WTC11 (cell line): ENCODE measurements around the gene ADH5. TPM values are rescaled to one million over a fixed set of nuclear protein-coding genes. Genes with fewer than 3 reads are reported as not detected.
A peak's percentile ranks its signal among the peaks of the same experiment; 100 is the strongest.

Experiments used
- ATAC-seq: fragments of 200-7000 bp; cut with Tn5 transposase; 2 replicates; pipeline ENCODE4 v1.10.0; 2021; ENCODE audit warnings: mild to moderate bottlenecking, moderate library complexity
- CTCF ChIA-PET: fragments of 300-600 bp; sonication (Branson Sonifier 250); formaldehyde crosslinking; loops from one replicate; lab custom pipeline; 2021; ENCODE audit warnings: antibody characterized with exemption; lab: Charles Lee
- POLR2A ChIA-PET: fragments of 350-600 bp; sonication (Branson Sonifier 250); formaldehyde crosslinking; loops from one replicate; lab custom pipeline; 2021; ENCODE audit warnings: antibody characterized with exemption; lab: Charles Lee
- DNase-seq: peaks from one replicate; pipeline ENCODE4 v3.0.0; 2021; ENCODE audit warnings: low spot score
- H3K27ac Mint-ChIP-seq: 2 replicates; pipeline ENCODE4 v1.8.0; 2021; ENCODE audit warnings: mixed read lengths
- H3K27me3 Mint-ChIP-seq: 2 replicates; pipeline ENCODE4 v1.8.0; 2021; ENCODE audit warnings: low read depth, mild to moderate bottlenecking, moderate library complexity, mixed read lengths
- H3K36me3 Mint-ChIP-seq: 2 replicates; pipeline ENCODE4 v1.8.0; 2021; ENCODE audit warnings: mixed read lengths
- H3K4me1 Mint-ChIP-seq: 2 replicates; pipeline ENCODE4 v1.8.0; 2022; ENCODE audit warnings: mixed read lengths
- H3K4me3 Mint-ChIP-seq: 2 replicates; pipeline ENCODE4 v1.8.0; 2021; ENCODE audit warnings: mild to moderate bottlenecking, moderate library complexity, mixed read lengths
- H3K9me3 Mint-ChIP-seq: 2 replicates; pipeline ENCODE4 v1.8.0; 2021; ENCODE audit warnings: mixed read lengths
- AR ChIP-seq: fragments of 250-450 bp; sonication (Bioruptor Pico); IDR thresholded peaks from 2 replicates; pipeline ENCODE4 v1.9.0; 2021; ENCODE audit warnings: mild to moderate bottlenecking
- ATF2 ChIP-seq: sonication (generic); formaldehyde crosslinking; IDR thresholded peaks from 2 replicates; pipeline ENCODE4 v1.8.1; 2022; ENCODE audit warnings: low read depth, missing genetic modification reagents, borderline replicate concordance
- CREB1 ChIP-seq: sonication (generic); formaldehyde crosslinking; IDR thresholded peaks from 2 replicates; pipeline ENCODE4 v1.8.0; 2023; ENCODE audit warnings: mild to moderate bottlenecking, missing genetic modification reagents
- E2F5 ChIP-seq: sonication (generic); formaldehyde crosslinking; IDR thresholded peaks from 2 replicates; pipeline ENCODE4 v1.8.1; 2022; ENCODE audit warnings: mild to moderate bottlenecking, moderate library complexity, missing genetic modification reagents
- FOXJ3 ChIP-seq: sonication (generic); formaldehyde crosslinking; IDR thresholded peaks from 2 replicates; pipeline ENCODE4 v1.9.0; 2021; ENCODE audit warnings: missing genetic modification reagents, mild to moderate bottlenecking, borderline replicate concordance
- FOXP1 ChIP-seq: sonication (generic); formaldehyde crosslinking; IDR thresholded peaks from 2 replicates; pipeline ENCODE4 v1.8.0; 2022; ENCODE audit warnings: missing genetic modification reagents, mild to moderate bottlenecking, moderate library complexity, borderline replicate concordance
- HMGA2 ChIP-seq: fragments of 250-450 bp; sonication (Bioruptor Pico); IDR thresholded peaks from 2 replicates; pipeline ENCODE4 v1.4.0; 2021; ENCODE audit warnings: mild to moderate bottlenecking, moderate library complexity
- IRF1 ChIP-seq: sonication (generic); formaldehyde crosslinking; IDR thresholded peaks from 2 replicates; pipeline ENCODE4 v1.8.0; 2023; ENCODE audit warnings: missing genetic modification reagents
- IRF2 ChIP-seq: sonication (generic); formaldehyde crosslinking; IDR thresholded peaks from 2 replicates; pipeline ENCODE4 v1.8.0; 2022; ENCODE audit warnings: low read depth, missing genetic modification reagents, borderline replicate concordance
- MYBL2 ChIP-seq: sonication (generic); formaldehyde crosslinking; IDR thresholded peaks from 2 replicates; pipeline ENCODE4 v1.8.1; 2023; ENCODE audit warnings: mild to moderate bottlenecking, moderate library complexity, missing genetic modification reagents
- NFE2L1 ChIP-seq: sonication (generic); formaldehyde crosslinking; IDR thresholded peaks from 2 replicates; pipeline ENCODE4 v1.8.1; 2023; ENCODE audit warnings: missing genetic modification reagents
- NFYB ChIP-seq: sonication (generic); formaldehyde crosslinking; conservative IDR thresholded peaks from 2 replicates; pipeline ENCODE4 v1.8.0; 2022; ENCODE audit warnings: low read depth, missing genetic modification reagents
- NR2C2 ChIP-seq: sonication (generic); formaldehyde crosslinking; IDR thresholded peaks from 2 replicates; pipeline ENCODE4 v1.8.0; 2022; ENCODE audit warnings: mild to moderate bottlenecking, missing genetic modification reagents
- OVOL2 ChIP-seq: fragments of 250-450 bp; sonication (Bioruptor Pico); IDR thresholded peaks from 2 replicates; pipeline ENCODE4 v1.9.0; 2021; ENCODE audit warnings: mild to moderate bottlenecking, borderline replicate concordance
- PREB ChIP-seq: sonication (generic); formaldehyde crosslinking; IDR thresholded peaks from 2 replicates; pipeline ENCODE4 v1.8.1; 2022; ENCODE audit warnings: mild to moderate bottlenecking, missing genetic modification reagents, moderate library complexity, borderline replicate concordance
- SOX15 ChIP-seq: fragments of 250-450 bp; sonication (Bioruptor Pico); IDR thresholded peaks from 2 replicates; pipeline ENCODE4 v1.9.0; 2021; ENCODE audit warnings: mild to moderate bottlenecking
- TEAD1 ChIP-seq: sonication (generic); formaldehyde crosslinking; IDR thresholded peaks from 2 replicates; pipeline ENCODE4 v1.8.0; 2022; ENCODE audit warnings: mild to moderate bottlenecking, missing genetic modification reagents
- ZNF121 ChIP-seq: sonication (generic); formaldehyde crosslinking; IDR thresholded peaks from 2 replicates; pipeline ENCODE4 v1.8.0; 2023; ENCODE audit warnings: missing genetic modification reagents
- ZNF138 ChIP-seq: sonication (generic); formaldehyde crosslinking; conservative IDR thresholded peaks from 2 replicates; pipeline ENCODE4 v1.8.1; 2022; ENCODE audit warnings: mild to moderate bottlenecking, moderate library complexity, missing genetic modification reagents
- ZNF317 ChIP-seq: sonication (generic); formaldehyde crosslinking; IDR thresholded peaks from 2 replicates; pipeline ENCODE4 v1.8.1; 2023; ENCODE audit warnings: low read depth, mild to moderate bottlenecking, moderate library complexity, missing genetic modification reagents, borderline replicate concordance
- ZNF396 ChIP-seq: fragments of 250-450 bp; sonication (Bioruptor Pico); IDR thresholded peaks from 2 replicates; pipeline ENCODE4 v1.8.0; 2021; ENCODE audit warnings: mild to moderate bottlenecking, moderate library complexity, borderline replicate concordance
- ZNF671 ChIP-seq: fragments of 250-450 bp; sonication (Bioruptor Pico); IDR thresholded peaks from 2 replicates; pipeline ENCODE4 v1.8.0; 2021; ENCODE audit warnings: mild to moderate bottlenecking
- total RNA-seq: library from RNA; stranded (reverse); gene quantifications from 3 replicates; pipeline ENCODE4 v1.2.3, GENCODE V29; 2021
- TF ChIP-seq, protein P1 (sequence below): sonication (generic); formaldehyde crosslinking; IDR thresholded peaks from 2 replicates; pipeline ENCODE4 v1.8.0; 2023; ENCODE audit warnings: mild to moderate bottlenecking, missing genetic modification reagents

ADH5 gene
- total RNA-seq, 1 experiment from 2014 or later = 244 TPM

- Mint-ChIP-seq H3K36me3 (peaks cover 61% of the 10 kb centered on the region), H3K4me1 (peaks cover 17% of the 10 kb centered on the region), H3K27me3 (no peaks in the 10 kb centered on the region), H3K9me3 (no peaks in the 10 kb centered on the region), H3K27ac (no peak overlapping the region), H3K4me3 (no peak overlapping the region)
- ChIA-PET CTCF (interaction anchor here (5.7 kb wide), 1 partner anchor 63 kb away, joined by 76 read pairs; the partner anchor contains the start of gene METAP1), POLR2A (no interaction called here)
- no peak for ATAC-seq
- TF ChIP-seq AR (CRISPR knock-in tag) (no peak), CREB1 (CRISPR knock-in tag) (no peak), ATF2 (CRISPR knock-in tag) (no peak), ZNF317 (CRISPR knock-in tag) (no peak), NFYB (no peak), TEAD1 (no peak), NFE2L1 (CRISPR knock-in tag) (no peak), SOX15 (CRISPR knock-in tag) (no peak), E2F5 (no peak), OVOL2 (CRISPR knock-in tag) (no peak), FOXP1 (CRISPR knock-in tag) (no peak), ZNF396 (no peak), NR2C2 (CRISPR knock-in tag) (no peak), FOXJ3 (CRISPR knock-in tag) (no peak), HMGA2 (CRISPR knock-in tag) (no peak), ZNF121 (CRISPR knock-in tag) (no peak)
- TF ChIP-seq, protein P1, sequence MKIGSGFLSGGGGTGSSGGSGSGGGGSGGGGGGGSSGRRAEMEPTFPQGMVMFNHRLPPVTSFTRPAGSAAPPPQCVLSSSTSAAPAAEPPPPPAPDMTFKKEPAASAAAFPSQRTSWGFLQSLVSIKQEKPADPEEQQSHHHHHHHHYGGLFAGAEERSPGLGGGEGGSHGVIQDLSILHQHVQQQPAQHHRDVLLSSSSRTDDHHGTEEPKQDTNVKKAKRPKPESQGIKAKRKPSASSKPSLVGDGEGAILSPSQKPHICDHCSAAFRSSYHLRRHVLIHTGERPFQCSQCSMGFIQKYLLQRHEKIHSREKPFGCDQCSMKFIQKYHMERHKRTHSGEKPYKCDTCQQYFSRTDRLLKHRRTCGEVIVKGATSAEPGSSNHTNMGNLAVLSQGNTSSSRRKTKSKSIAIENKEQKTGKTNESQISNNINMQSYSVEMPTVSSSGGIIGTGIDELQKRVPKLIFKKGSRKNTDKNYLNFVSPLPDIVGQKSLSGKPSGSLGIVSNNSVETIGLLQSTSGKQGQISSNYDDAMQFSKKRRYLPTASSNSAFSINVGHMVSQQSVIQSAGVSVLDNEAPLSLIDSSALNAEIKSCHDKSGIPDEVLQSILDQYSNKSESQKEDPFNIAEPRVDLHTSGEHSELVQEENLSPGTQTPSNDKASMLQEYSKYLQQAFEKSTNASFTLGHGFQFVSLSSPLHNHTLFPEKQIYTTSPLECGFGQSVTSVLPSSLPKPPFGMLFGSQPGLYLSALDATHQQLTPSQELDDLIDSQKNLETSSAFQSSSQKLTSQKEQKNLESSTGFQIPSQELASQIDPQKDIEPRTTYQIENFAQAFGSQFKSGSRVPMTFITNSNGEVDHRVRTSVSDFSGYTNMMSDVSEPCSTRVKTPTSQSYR = no peak
- DNase-seq = no peak
Measured at GRCh38 chr4:99058228-99058627, 30.4 kb downstream of the ADH5 start.

- no peak for ATAC-seq
- H3K36me3 Mint-ChIP-seq = peaks cover 69% of the 10 kb centered on the region
Measured at GRCh38 chr4:99054428-99054994, 34.1 kb downstream of the ADH5 start.

More at GRCh38 chr4:99054428-99054994, 34.1 kb downstream of the ADH5 start:
- ChIA-PET POLR2A (interaction anchor here (1.2 kb wide), 1 partner anchor 59 kb away, joined by 3 read pairs; the partner anchor contains the start of gene METAP1), CTCF (interaction anchor here (0.7 to 5.7 kb wide), 2 partner anchors 60 to 575 kb away, joined by 4 to 76 read pairs; partner anchors contain the start of gene METAP1)
- TF ChIP-seq MYBL2 (CRISPR knock-in tag) = no peak
- no peak for TF ChIP-seq CREB1 (CRISPR knock-in tag)
- TF ChIP-seq IRF1 (CRISPR knock-in tag) = no peak
- TF ChIP-seq ZNF138 = no peak
- TF ChIP-seq IRF2 (CRISPR knock-in tag) = no peak
- no peak for TF ChIP-seq PREB (CRISPR knock-in tag)
- no peak for TF ChIP-seq ZNF121 (CRISPR knock-in tag)
- TF ChIP-seq ZNF671 (CRISPR knock-in tag) = no peak
- no peak for DNase-seq
- Mint-ChIP-seq H3K4me1 (peaks cover 14% of the 10 kb centered on the region), H3K9me3 (peaks cover 4% of the 10 kb centered on the region), H3K4me3 (no peak overlapping the region), H3K27ac (peak overlapping the region; percentile 19; the same call in 1 of the 2 replicates), H3K27me3 (no peaks in the 10 kb centered on the region)
